DMS114 treated with DMSO at 0.1 percent for 48 hours (cell line): Measurements from ENCODE around the gene TRAPPC2L.

Experiments
- DNase-seq: peaks from one replicate; lab custom pipeline; 2025; ENCODE audit not compliant: unreplicated experiment; lab: John Stamatoyannopoulos, UW

TRAPPC2L gene, protein sequence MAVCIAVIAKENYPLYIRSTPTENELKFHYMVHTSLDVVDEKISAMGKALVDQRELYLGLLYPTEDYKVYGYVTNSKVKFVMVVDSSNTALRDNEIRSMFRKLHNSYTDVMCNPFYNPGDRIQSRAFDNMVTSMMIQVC

GRCh38 chr16:88856828-88857727 is at the start of gene TRAPPC2L, which contains the start of gene GALNS:
TSS of gene TRAPPC2L (plus strand) at chr16:88857127. CDS start at chr16:88857151, 24 bp downstream.
TSS of gene GALNS (minus strand) at chr16:88856947. CDS start at chr16:88856877, 70 bp downstream.
- peak; percentile 89 for DNase-seq

- no peak for DNase-seq
Measured at GRCh38 chr16:88807142-88807625, 49.7 kb upstream of the TRAPPC2L start.

DNA sequence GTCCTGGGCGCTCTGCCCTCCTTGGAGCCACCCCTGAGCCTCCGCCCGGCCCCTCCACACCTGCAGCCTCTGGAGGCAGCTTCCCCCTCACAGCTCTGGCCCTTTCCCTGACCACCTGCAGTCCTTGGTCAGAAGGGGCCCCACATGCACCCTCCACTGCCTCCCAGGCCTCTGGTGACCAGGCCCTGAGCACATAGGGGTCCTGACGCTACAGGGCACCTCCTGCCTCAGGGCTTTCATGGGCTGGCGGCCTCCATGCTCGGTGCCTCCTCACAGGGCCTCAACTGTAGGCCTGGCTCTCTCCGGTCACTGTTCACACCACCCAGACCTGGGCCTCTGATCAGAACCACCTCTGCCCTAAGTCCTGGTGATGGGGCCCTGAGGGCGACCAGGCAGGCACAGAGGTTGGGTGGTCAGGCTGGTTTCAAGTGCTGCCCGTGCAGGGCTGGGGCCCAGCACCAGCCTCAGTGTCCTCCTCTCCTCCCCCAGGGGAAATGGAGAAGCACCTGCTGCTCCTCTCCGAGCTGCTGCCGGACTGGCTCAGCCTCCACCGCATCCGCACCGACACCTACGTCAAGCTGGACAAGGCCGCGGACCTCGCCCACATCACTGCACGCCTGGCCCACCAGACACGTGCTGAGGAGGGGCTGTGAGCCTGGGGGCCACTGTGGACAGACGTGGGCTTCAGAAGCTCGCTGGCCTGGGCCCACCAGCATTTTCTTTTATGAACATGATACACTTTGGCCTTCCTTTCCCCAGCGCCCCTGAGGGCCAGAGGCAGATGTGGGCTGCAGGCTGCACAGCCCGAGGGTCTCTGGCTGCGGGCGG is 49.1 kb upstream of the TRAPPC2L start:
- no peak for DNase-seq

GRCh38 chr16:88809068-88809675 is 47.8 kb upstream of the TRAPPC2L start:
- no peak for DNase-seq

DNA sequence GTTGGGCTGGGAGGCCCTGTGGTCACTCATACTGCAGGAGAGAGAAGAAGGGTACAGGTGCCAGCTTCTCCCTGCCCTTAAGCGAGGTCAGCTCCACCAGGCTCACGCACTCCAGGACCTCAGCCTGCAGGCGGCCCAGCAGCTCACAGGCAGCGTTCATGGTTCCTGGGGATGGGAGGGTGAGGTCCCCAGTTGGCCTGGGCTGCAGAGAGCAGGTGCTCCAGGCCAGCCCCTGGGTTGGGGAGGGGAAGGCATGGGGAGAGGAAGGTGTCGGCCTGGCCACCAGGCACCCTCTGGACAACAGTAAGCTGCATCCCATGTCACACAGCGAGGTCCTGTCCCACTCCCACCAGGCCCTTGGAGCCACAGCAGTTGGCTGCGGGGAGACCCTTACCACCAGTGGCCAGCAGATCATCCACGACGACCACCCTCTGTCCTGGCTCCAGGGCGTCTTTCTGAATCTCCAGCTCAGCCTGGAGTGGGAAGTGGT is 47.2 kb upstream of the TRAPPC2L start:
- no peak for DNase-seq

- DNase-seq: no peak
Measured at GRCh38 chr16:88810166-88810911, 46.6 kb upstream of the TRAPPC2L start.

- DNase-seq: no peak
Measured at GRCh38 chr16:88810912-88811768, 45.8 kb upstream of the TRAPPC2L start.

- DNase-seq: no peak
Measured at GRCh38 chr16:88811769-88812512, 45.0 kb upstream of the TRAPPC2L start, which contains the start of gene APRT. TSS of gene APRT (minus strand) at chr16:88811928. CDS start at chr16:88811899, 29 bp downstream.

- DNase-seq: no peak
Measured at GRCh38 chr16:88812513-88813268, 44.2 kb upstream of the TRAPPC2L start.

DNA sequence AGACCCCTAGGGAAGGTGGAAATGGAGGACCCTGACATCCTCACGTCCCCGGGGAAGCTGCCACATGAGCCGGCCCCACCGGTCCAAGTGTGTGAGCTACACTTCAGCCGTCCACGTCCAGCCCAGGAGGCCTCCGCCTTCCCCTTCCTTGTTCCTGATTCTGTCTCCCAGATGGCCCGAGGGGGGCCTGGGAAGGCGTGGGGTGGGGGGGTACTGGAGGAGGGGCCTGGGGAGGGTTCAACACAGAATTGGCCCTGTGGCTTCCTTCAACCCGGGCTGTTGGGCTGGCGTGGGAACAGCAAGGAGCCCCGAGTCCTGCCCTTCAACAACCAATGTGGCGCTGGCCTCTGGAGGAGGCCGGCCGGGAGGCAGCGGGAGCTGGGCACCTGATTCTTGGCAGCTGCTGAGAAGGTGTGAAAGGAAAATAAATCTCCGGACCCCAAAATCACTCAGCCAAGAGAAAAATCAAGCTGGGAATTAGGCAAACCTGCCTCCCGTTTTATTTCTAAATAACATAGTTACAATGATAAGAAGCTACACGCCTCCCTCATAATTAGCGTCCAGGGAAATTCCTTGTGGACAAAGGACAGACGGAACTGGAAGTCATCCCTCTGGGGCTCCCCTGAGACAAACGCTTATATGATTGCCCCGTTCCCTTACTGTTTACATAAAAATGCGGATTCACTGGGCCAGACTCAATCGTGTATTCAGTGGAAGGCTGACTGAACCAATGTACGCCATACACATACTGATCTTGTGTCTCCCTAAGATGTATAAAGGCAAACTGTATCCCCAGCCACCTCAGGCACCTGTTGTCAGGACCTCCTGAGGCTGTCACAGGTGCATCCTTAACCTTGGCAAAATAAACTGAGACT is 43.4 kb upstream of the TRAPPC2L start:
- no peak for DNase-seq

- DNase-seq: no peak
Measured at GRCh38 chr16:88814144-88814502, 42.8 kb upstream of the TRAPPC2L start.

- DNase-seq: no peak
Measured at GRCh38 chr16:88815227-88815626, 41.7 kb upstream of the TRAPPC2L start.

DNA sequence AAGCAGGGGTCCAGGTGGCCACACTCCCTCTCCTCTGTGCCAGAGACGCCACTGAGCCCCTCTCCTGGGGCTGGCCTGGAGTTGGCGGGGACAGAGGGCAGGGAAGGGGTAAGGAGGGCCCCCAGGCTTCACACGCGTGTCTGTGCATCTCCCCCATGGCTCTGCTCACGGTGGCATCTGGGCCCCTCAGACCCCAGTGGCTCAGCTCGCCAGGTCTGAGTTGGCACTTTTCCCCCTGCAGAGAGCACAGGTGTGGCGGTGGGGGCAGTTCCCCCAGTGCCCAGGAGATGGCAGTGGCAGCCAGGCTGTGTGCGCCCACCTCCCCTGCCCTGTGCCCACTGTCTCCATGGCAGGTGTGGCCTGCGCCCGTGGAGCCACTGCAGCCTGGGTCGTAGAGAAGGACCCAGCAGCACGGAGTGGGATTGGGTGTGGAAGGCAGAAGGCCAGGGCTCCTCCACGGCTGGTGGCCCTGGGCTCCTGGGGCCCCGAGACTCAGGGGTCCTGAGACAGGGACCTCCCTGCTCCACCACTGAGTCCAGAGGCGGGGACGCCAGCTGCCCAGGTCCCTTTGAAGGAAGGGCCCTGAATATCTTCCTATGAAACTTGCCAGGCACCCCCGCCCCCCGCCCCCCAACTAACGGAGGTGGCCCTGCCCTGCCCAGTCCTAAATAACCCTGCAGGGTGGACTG is 40.9 kb upstream of the TRAPPC2L start:
- no peak for DNase-seq

- DNase-seq: no peak
Measured at GRCh38 chr16:88816736-88817535, 40.0 kb upstream of the TRAPPC2L start.
